CD14-positive monocyte (primary cell): ENCODE data around the gene SPRYD7. TPM values are rescaled to one million over a fixed set of nuclear protein-coding genes. Genes with fewer than 3 reads are reported as not detected.

Experiments
- DNase-seq, 3 donors: peaks; one replicate each; pipeline ENCODE4 v3.0.0-alpha.2; 2011 to 2022
- H2AFZ ChIP-seq: 2 replicates; pipeline ENCODE4 v1.6.0; 2012; ENCODE audit warnings: mild to moderate bottlenecking, low read depth, low read length, inconsistent platforms; ENCODE audit not compliant: insufficient read depth, poor library complexity, severe bottlenecking
- H3K27ac ChIP-seq, 2 donors: 1 replicate in 1 of 2; 2 replicates in 1 of 2; pipeline ENCODE4 v1.5.1; 2012 to 2013; ENCODE audit warnings: low read length in 2 of 2, control low read depth in 1 of 2, inconsistent platforms in 1 of 2, low read depth in 1 of 2, mild to moderate bottlenecking in 1 of 2
- H3K27me3 ChIP-seq, 2 donors: one replicate each; pipeline versions ENCODE4 v1.6.0 to v1.6.1; 2011 to 2013; ENCODE audit warnings: low read length in 2 of 2; ENCODE audit not compliant: control insufficient read depth in 2 of 2, insufficient read depth in 2 of 2
- H3K36me3 ChIP-seq, 2 donors: replicated peaks in 1 of 2; 1 replicate in 1 of 2; 2 replicates in 1 of 2; pipeline versions ENCODE4 v1.5.1 to v1.6.1; 2012 to 2013; ENCODE audit warnings: low read length in 2 of 2, control low read depth in 1 of 2, inconsistent platforms in 1 of 2, mild to moderate bottlenecking in 1 of 2; ENCODE audit not compliant: insufficient read depth in 2 of 2, control insufficient read depth in 1 of 2
- H3K4me1 ChIP-seq, 2 donors: 1 replicate in 1 of 2; 2 replicates in 1 of 2; pipeline versions ENCODE4 v1.5.1 to v1.6.1; 2012 to 2013; ENCODE audit warnings: low read length in 2 of 2, control low read depth in 1 of 2, inconsistent platforms in 1 of 2, mild to moderate bottlenecking in 1 of 2, moderate library complexity in 1 of 2; ENCODE audit not compliant: insufficient read depth in 2 of 2, control insufficient read depth in 1 of 2
- H3K4me2 ChIP-seq: replicated peaks from 2 replicates; pipeline ENCODE3; 2012; ENCODE audit warnings: low read length, moderate library complexity, mild to moderate bottlenecking; ENCODE audit not compliant: poor library complexity, severe bottlenecking; ENCODE audit errors: extremely low read depth
- H3K4me3 ChIP-seq, 3 experiments: fragments of 200-600 bp in 1 of 3; sonication (generic) in 1 of 3; replicated peaks in 1 of 3; 1 replicate in 2 of 3; 2 replicates in 1 of 3; pipeline ENCODE4 v1.5.1; 2011 to 2013; ENCODE audit warnings: low read length in 3 of 3, mild to moderate bottlenecking in 3 of 3, control low read depth in 2 of 3, low read depth in 2 of 3, inconsistent platforms in 1 of 3, moderate library complexity in 1 of 3
- H3K79me2 ChIP-seq: 2 replicates; pipeline ENCODE4 v1.6.0; 2012; ENCODE audit warnings: mild to moderate bottlenecking, control low read depth, inconsistent platforms, low read length, moderate library complexity; ENCODE audit not compliant: insufficient read depth
- H3K9ac ChIP-seq: 2 replicates; pipeline ENCODE4 v1.6.0; 2017; ENCODE audit warnings: low read length, mild to moderate bottlenecking; ENCODE audit not compliant: insufficient read depth, poor library complexity, severe bottlenecking
- H3K9me3 ChIP-seq, 2 donors: replicated peaks in 1 of 2; 1 replicate in 1 of 2; 2 replicates in 1 of 2; pipeline versions ENCODE4 v1.5.1 to v1.6.1; 2012 to 2013; ENCODE audit warnings: low read length in 2 of 2, control low read depth in 1 of 2; ENCODE audit not compliant: control insufficient read depth in 1 of 2, insufficient read depth in 1 of 2
- H4K20me1 ChIP-seq: 2 replicates; pipeline ENCODE4 v1.6.0; 2012; ENCODE audit warnings: mild to moderate bottlenecking, low read length, control low read depth, moderate library complexity; ENCODE audit not compliant: insufficient read depth
- H3K27ac Mint-ChIP-seq, 7 donors: one replicate each; pipeline ENCODE4 v1.8.0; 2020; ENCODE audit warnings: mild to moderate bottlenecking in 7 of 7, mixed read lengths in 7 of 7, moderate library complexity in 6 of 7, inconsistent platforms in 2 of 7
- H3K27me3 Mint-ChIP-seq, 3 donors: one replicate each; pipeline ENCODE4 v1.8.0; 2021 to 2022; ENCODE audit warnings: low read depth in 3 of 3, mild to moderate bottlenecking in 3 of 3, mixed read lengths in 3 of 3, moderate library complexity in 3 of 3, inconsistent platforms in 1 of 3
- H3K36me3 Mint-ChIP-seq, 2 donors: one replicate each; pipeline ENCODE4 v1.8.0; 2020; ENCODE audit warnings: mixed read lengths in 2 of 2, inconsistent platforms in 1 of 2, mild to moderate bottlenecking in 1 of 2
- H3K4me1 Mint-ChIP-seq: one replicate; pipeline ENCODE4 v1.8.0; 2020; ENCODE audit warnings: mild to moderate bottlenecking, mixed read lengths
- H3K4me3 Mint-ChIP-seq, 2 donors: one replicate each; pipeline ENCODE4 v1.8.0; 2020; ENCODE audit warnings: mild to moderate bottlenecking in 2 of 2, mixed read lengths in 2 of 2, moderate library complexity in 1 of 2
- H3K9me3 Mint-ChIP-seq, 7 donors: one replicate each; pipeline ENCODE4 v1.8.0; 2020 to 2022; ENCODE audit warnings: mixed read lengths in 7 of 7, mild to moderate bottlenecking in 6 of 7, moderate library complexity in 6 of 7, inconsistent platforms in 2 of 7
- WGBS: methylation state at CpG from one replicate; pipeline ENCODE4 v1.1.5; 2013; ENCODE audit warnings: missing lambda C conversion rate; ENCODE audit not compliant: insufficient coverage; 5-methylcytosine and 5-hydroxymethylcytosine counted together
- intact Hi-C, 2 donors: fragments of 100-400 bp; cut with micrococcal nuclease; formaldehyde crosslinking; loops; one replicate each; pipeline versions ENCODE4 v1.15.0 to v1.15.1; 2023
- polyA plus RNA-seq, 3 donors: library from polyadenylated mRNA; depleted of rRNA in 1 of 3; unstranded in 2 of 3; stranded (reverse) in 1 of 3; fragments of 300-500 nt in 2 of 3; fragments of >200 nt in 1 of 3; fragmentation: Illumina TruSeq in 2 of 3; gene quantifications; 1 replicate in 2 of 3; 2 replicates in 1 of 3; pipeline ENCODE4 v1.2.3, GENCODE V29; 2012 to 2021
- TF ChIP-seq, protein P1 (sequence below): fragments of 200-600 bp; IDR thresholded peaks from one replicate; pipeline ENCODE4 v1.8.0; 2022; ENCODE audit warnings: antibody characterized with exemption, mild to moderate bottlenecking

The SPRYD7 gene
- polyA plus RNA-seq, 3 donors: 1.1 to 2.3 (median 1.2) TPM

- Mint-ChIP-seq H3K27me3 (peaks cover 0 to 2% (median 2%) of the 10 kb centered on the region in 3 donors), H3K4me3 (no peak overlapping the region), H3K36me3 (peaks cover 0 to 1% of the 10 kb centered on the region in 2 donors), H3K9me3 (peaks cover 19 to 66% (median 58%) of the 10 kb centered on the region in 7 donors), H3K27ac (no peak overlapping the region), H3K4me1 (no peaks in the 10 kb centered on the region)
- Histone ChIP-seq H3K4me3 (no peak overlapping the region), H4K20me1 (no peaks in the 10 kb centered on the region), H3K79me2 (no peaks in the 10 kb centered on the region), H3K4me1 (no peaks in the 10 kb centered on the region), H3K9me3 (peaks cover 46 to 50% of the 10 kb centered on the region in 2 donors), H3K9ac (no peak overlapping the region), H3K27ac (no peak overlapping the region), H3K27me3 (no peaks in the 10 kb centered on the region), H3K36me3 (no peaks in the 10 kb centered on the region), H2AFZ (no peak overlapping the region), H3K4me2 (no peak overlapping the region)
- no peak for DNase-seq
- WGBS: 95% methylated on average over 2 of the region's 3 CpGs
- intact Hi-C loops: no loop called here
- TF ChIP-seq, protein P1, sequence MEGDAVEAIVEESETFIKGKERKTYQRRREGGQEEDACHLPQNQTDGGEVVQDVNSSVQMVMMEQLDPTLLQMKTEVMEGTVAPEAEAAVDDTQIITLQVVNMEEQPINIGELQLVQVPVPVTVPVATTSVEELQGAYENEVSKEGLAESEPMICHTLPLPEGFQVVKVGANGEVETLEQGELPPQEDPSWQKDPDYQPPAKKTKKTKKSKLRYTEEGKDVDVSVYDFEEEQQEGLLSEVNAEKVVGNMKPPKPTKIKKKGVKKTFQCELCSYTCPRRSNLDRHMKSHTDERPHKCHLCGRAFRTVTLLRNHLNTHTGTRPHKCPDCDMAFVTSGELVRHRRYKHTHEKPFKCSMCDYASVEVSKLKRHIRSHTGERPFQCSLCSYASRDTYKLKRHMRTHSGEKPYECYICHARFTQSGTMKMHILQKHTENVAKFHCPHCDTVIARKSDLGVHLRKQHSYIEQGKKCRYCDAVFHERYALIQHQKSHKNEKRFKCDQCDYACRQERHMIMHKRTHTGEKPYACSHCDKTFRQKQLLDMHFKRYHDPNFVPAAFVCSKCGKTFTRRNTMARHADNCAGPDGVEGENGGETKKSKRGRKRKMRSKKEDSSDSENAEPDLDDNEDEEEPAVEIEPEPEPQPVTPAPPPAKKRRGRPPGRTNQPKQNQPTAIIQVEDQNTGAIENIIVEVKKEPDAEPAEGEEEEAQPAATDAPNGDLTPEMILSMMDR: no peak
Measured at GRCh38 chr13:49874430-49874829, 61.7 kb downstream of the SPRYD7 start.

GRCh38 chr13:49869519-49869918 is 66.6 kb downstream of the SPRYD7 start:
- Mint-ChIP-seq H3K27me3 (peaks cover 1 to 4% (median 3%) of the 10 kb centered on the region in 3 donors), H3K27ac (no peak overlapping the region), H3K36me3 (no peaks in the 10 kb centered on the region), H3K9me3 (peaks cover 3 to 26% (median 17%) of the 10 kb centered on the region in 7 donors), H3K4me3 (no peak overlapping the region), H3K4me1 (no peaks in the 10 kb centered on the region)
- Histone ChIP-seq H3K79me2 (no peaks in the 10 kb centered on the region), H3K27ac (no peak overlapping the region), H3K9me3 (peaks cover 7 to 12% of the 10 kb centered on the region in 2 donors), H3K36me3 (no peaks in the 10 kb centered on the region), H3K9ac (no peak overlapping the region), H3K4me2 (no peak overlapping the region), H4K20me1 (no peaks in the 10 kb centered on the region), H3K27me3 (no peaks in the 10 kb centered on the region), H3K4me1 (no peaks in the 10 kb centered on the region), H3K4me3 (no peak overlapping the region), H2AFZ (no peak overlapping the region)
- 70% methylated on average over 2 of the region's 3 CpGs for WGBS
- TF ChIP-seq, protein P1: no peak
- DNase-seq: no peak
- intact Hi-C loops: no loop called here
